Nephron progenitor cell (in vitro differentiated cells): ENCODE measurements around the gene PTH2.
"Not testable (repeated sequence)": the region's sequence is repeated elsewhere in the genome, so short reads cannot be mapped to it uniquely, and the experiment has no call there.

ENCODE experiments used
- DNase-seq: peaks from one replicate; pipeline ENCODE4 v3.0.0; 2021
- H3K27ac Mint-ChIP-seq: 2 replicates; pipeline ENCODE4 v1.8.0; 2021; ENCODE audit warnings: mild to moderate bottlenecking, moderate library complexity, mixed read lengths
- H3K27me3 Mint-ChIP-seq: 2 replicates; pipeline ENCODE4 v1.8.0; 2021; ENCODE audit warnings: mild to moderate bottlenecking, low read depth, mixed read lengths; ENCODE audit not compliant: poor library complexity
- H3K36me3 Mint-ChIP-seq: 2 replicates; pipeline ENCODE4 v1.8.0; 2021; ENCODE audit warnings: low read depth, mixed read lengths
- H3K4me1 Mint-ChIP-seq: 2 replicates; pipeline ENCODE4 v1.8.0; 2021; ENCODE audit warnings: mixed read lengths
- H3K4me3 Mint-ChIP-seq: 2 replicates; pipeline ENCODE4 v1.8.0; 2021; ENCODE audit warnings: mild to moderate bottlenecking, moderate library complexity, mixed read lengths
- H3K9me3 Mint-ChIP-seq: 2 replicates; pipeline ENCODE4 v1.8.0; 2021; ENCODE audit warnings: mild to moderate bottlenecking, moderate library complexity, mixed read lengths
- TF ChIP-seq, protein P1 (sequence below): fragments of 200-600 bp; sonication (generic); IDR thresholded peaks from 2 replicates; pipeline ENCODE4 v1.5.0; 2021; ENCODE audit warnings: antibody characterized with exemption

Gene PTH2

DNA sequence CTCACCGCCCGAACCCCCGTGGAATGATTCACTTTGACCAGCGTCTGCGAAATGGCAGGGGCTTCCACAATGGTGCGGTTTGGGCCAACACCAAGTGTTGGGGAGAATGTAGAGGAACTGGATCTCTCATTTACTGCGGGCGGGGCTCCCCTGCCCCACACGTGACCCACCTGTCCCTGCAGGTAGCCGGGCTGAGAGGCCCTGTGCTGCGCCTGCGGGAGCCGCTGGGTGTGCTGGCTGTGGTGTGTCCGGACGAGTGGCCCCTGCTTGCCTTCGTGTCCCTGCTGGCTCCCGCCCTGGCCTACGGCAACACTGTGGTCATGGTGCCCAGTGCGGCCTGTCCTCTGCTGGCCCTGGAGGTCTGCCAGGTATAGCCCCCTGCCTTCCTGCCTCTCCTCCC lies 45.0 kb upstream of the PTH2 start:
- no peaks in the 10 kb centered on the region for H3K27me3 Mint-ChIP-seq
- TF ChIP-seq, protein P1, sequence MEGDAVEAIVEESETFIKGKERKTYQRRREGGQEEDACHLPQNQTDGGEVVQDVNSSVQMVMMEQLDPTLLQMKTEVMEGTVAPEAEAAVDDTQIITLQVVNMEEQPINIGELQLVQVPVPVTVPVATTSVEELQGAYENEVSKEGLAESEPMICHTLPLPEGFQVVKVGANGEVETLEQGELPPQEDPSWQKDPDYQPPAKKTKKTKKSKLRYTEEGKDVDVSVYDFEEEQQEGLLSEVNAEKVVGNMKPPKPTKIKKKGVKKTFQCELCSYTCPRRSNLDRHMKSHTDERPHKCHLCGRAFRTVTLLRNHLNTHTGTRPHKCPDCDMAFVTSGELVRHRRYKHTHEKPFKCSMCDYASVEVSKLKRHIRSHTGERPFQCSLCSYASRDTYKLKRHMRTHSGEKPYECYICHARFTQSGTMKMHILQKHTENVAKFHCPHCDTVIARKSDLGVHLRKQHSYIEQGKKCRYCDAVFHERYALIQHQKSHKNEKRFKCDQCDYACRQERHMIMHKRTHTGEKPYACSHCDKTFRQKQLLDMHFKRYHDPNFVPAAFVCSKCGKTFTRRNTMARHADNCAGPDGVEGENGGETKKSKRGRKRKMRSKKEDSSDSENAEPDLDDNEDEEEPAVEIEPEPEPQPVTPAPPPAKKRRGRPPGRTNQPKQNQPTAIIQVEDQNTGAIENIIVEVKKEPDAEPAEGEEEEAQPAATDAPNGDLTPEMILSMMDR = no peak
- no peak overlapping the region for H3K27ac Mint-ChIP-seq
- H3K4me3 Mint-ChIP-seq = no peak overlapping the region
- peaks cover 8% of the 10 kb centered on the region for H3K4me1 Mint-ChIP-seq
- peaks cover 14% of the 10 kb centered on the region for H3K36me3 Mint-ChIP-seq
- no peaks in the 10 kb centered on the region for H3K9me3 Mint-ChIP-seq
- no peak for DNase-seq

DNA sequence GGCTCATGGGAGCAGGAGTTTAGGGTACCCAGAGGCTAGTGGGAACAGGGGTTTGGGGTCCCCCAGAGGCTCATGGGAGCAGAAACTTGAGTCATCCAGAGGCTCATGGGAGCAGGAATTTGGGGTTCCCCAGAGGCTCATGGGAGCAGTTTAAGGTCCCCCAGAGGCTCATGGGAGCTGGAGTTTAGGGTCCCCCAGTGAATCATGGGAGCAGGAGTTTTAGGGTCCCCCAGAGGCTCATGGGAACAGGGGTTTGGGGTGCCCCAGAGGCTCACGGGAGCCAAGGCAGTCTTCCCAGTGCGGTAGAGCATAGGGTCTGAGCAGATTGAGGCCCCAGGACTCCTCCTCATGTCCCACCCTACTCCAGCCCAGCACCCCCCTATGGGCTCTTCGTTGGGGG lies 42.1 kb upstream of the PTH2 start:
- TF ChIP-seq, protein P1 = no peak

DNA sequence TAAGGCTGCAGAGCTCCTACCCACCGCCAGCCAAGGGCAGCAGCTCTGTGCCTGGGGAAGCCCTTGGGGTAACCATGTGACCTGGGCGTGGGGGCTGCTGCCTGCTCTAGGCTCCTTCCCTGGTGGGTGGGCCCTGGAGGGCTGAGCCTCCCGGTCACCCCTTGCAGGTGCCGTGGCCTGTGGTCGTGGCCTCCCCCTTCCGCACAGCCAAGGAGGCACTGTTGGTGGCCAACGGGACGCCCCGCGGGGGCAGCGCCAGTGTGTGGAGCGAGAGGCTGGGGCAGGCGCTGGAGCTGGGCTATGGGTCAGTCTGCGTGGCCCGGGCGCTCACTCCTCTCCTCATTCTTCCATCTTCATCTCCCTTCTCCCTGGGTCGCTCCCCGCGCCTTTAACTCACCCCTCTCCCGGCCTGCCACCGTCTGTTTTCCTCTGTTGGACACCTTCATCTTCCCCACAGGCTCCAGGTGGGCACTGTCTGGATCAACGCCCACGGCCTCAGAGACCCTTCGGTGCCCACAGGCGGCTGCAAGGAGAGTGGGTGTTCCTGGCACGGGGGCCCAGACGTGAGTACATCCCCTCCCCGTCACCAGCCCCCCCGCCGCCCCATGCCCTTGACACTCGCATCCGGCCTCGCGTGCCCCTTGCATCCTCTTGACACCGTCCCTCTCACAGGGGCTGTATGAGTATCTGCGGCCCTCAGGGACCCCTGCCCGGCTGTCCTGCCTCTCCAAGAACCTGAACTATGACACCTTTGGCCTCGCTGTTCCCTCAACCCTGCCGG lies 40.9 kb upstream of the PTH2 start:
- Mint-ChIP-seq H3K4me3 (no peak overlapping the region), H3K9me3 (no peaks in the 10 kb centered on the region), H3K27ac (no peak overlapping the region), H3K4me1 (peaks cover 7% of the 10 kb centered on the region), H3K27me3 (no peaks in the 10 kb centered on the region), H3K36me3 (peaks cover 19% of the 10 kb centered on the region)
- TF ChIP-seq, protein P1 = no peak
- no peak for DNase-seq

More for the DNA sequence above, 42.1 kb upstream of the PTH2 start:
- Mint-ChIP-seq H3K27ac (peak overlapping the region; percentile 48), H3K4me3 (no peak overlapping the region), H3K36me3 (peaks cover 15% of the 10 kb centered on the region), H3K4me1 (peaks cover 8% of the 10 kb centered on the region), H3K27me3 (no peaks in the 10 kb centered on the region), H3K9me3 (no peaks in the 10 kb centered on the region)
- DNase-seq = no peak

DNA sequence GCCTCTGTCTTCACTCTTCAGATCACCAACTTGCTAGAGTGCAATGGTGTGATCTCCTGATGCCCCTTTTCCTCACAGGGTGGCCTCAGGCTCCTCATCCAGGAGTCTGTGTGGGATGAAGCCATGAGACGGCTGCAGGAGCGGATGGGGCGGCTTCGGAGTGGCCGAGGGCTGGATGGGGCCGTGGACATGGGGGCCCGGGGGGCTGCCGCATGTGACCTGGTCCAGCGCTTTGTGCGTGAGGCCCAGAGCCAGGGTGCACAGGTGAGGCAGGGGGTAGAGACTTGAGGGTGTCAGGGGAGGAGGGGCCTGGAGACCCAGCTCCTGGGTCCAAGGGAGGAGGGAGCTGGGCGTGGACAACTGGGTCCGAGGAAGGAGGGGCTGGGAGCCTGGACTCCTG lies 39.3 kb upstream of the PTH2 start:
- no peak for DNase-seq
- Mint-ChIP-seq H3K27ac (peak overlapping the region; percentile 83), H3K9me3 (no peaks in the 10 kb centered on the region), H3K36me3 (peaks cover 13% of the 10 kb centered on the region), H3K4me3 (no peak overlapping the region), H3K4me1 (no peaks in the 10 kb centered on the region), H3K27me3 (no peaks in the 10 kb centered on the region)
- TF ChIP-seq, protein P1 = no peak

DNA sequence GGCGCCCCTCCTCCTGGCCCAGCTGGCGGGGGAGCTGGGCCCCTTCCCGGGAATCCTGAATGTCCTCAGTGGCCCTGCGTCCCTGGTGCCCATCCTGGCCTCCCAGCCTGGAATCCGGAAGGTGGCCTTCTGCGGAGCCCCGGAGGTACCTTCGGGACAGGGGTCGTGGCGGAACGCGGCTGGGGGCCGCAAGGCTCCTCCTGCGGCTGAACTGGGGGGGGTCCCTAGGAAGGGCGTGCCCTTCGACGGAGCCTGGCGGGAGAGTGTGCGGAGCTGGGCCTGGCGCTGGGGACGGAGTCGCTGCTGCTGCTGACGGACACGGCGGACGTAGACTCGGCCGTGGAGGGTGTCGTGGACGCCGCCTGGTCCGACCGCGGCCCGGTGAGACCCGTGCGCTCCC lies 38.4 kb upstream of the PTH2 start:
- Mint-ChIP-seq H3K27me3 (no peaks in the 10 kb centered on the region), H3K4me1 (peaks cover 6% of the 10 kb centered on the region), H3K4me3 (no peak overlapping the region), H3K9me3 (no peaks in the 10 kb centered on the region), H3K27ac (no peak overlapping the region), H3K36me3 (peaks cover 19% of the 10 kb centered on the region)
- no peak for DNase-seq
- TF ChIP-seq, protein P1 = no peak

DNA sequence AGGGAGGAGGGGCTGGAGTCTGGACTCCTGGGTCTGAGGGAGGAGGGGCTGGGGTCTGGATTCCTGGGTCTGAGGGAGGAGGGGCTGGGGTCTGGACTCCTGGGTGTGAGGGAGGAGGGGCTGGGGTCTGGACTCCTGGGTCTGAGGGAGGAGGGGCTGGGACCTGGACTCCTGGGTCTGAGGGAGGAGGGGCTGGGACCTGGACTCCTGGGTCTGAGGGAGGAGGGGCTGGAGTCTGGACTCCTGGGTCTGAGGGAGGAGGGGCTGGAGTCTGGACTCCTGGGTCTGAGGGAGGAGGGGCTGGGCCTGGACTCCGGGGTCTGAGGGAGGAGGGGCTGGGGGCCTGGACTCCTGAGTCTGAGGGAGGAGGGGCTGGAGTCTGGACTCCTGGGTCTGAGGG lies 37.9 kb upstream of the PTH2 start:
- H3K4me3 Mint-ChIP-seq, H3K9me3 Mint-ChIP-seq, H3K27me3 Mint-ChIP-seq, H3K4me1 Mint-ChIP-seq, H3K27ac Mint-ChIP-seq, DNase-seq: not testable (repeated sequence)
- H3K36me3 Mint-ChIP-seq = peaks cover 23% of the 10 kb centered on the region
